H1 (cell line): ENCODE results near the gene PAXX. TPM values are rescaled to one million over a fixed set of nuclear protein-coding genes. Genes with fewer than 3 reads are reported as not detected.

Experiments used
- CTCF ChIA-PET: fragments of 300-600 bp; sonication (Branson Sonifier 250); formaldehyde crosslinking; loops from one replicate; lab custom pipeline; 2021; ENCODE audit not compliant: partially characterized antibody; lab: Charles Lee
- POLR2A ChIA-PET: fragments of 300-600 bp; sonication (Branson Sonifier 250); formaldehyde crosslinking; loops from one replicate; lab custom pipeline; 2021; ENCODE audit warnings: inconsistent platforms; ENCODE audit not compliant: partially characterized antibody; lab: Charles Lee
- DNase-seq, 2 experiments: peaks; one replicate each; pipeline versions ENCODE4 v3.0.0 to v3.0.0-alpha.2; 2010 to 2022; ENCODE audit warnings: low spot score in 2 of 2, low read depth in 1 of 2, mixed read lengths in 1 of 2
- FAIRE-seq: peaks from 2 replicates; lab custom pipeline; 2011; peaks lifted over from hg19 to GRCh38; lab: Jason Lieb, UNC
- H2AFZ ChIP-seq: 2 replicates; pipeline ENCODE4 v1.8.1; 2012; ENCODE audit warnings: low read length, inconsistent platforms
- H2AK5ac ChIP-seq: 2 replicates; pipeline ENCODE4 v1.6.1; 2013; ENCODE audit warnings: low read depth, low read length
- H2BK120ac ChIP-seq: replicated peaks from 2 replicates; pipeline ENCODE3; 2013; ENCODE audit warnings: low read depth, low read length, inconsistent platforms
- H2BK12ac ChIP-seq: 2 replicates; pipeline ENCODE4 v1.6.1; 2013; ENCODE audit warnings: low read depth, low read length
- H2BK15ac ChIP-seq: 2 replicates; pipeline ENCODE4 v1.6.1; 2013; ENCODE audit warnings: low read length
- H2BK20ac ChIP-seq: 2 replicates; pipeline ENCODE4 v1.6.1; 2013; ENCODE audit warnings: low read length
- H2BK5ac ChIP-seq: 2 replicates; pipeline ENCODE4 v1.6.1; 2013; ENCODE audit warnings: low read depth, low read length
- H3K14ac ChIP-seq: 2 replicates; pipeline ENCODE4 v1.6.1; 2013; ENCODE audit warnings: inconsistent platforms; ENCODE audit not compliant: insufficient read length
- H3K18ac ChIP-seq: 2 replicates; pipeline ENCODE4 v1.6.1; 2013; ENCODE audit warnings: low read length; ENCODE audit errors: extremely low read depth
- H3K23ac ChIP-seq: 2 replicates; pipeline ENCODE4 v1.6.1; 2013; ENCODE audit warnings: inconsistent platforms; ENCODE audit not compliant: insufficient read length
- H3K23me2 ChIP-seq: 2 replicates; pipeline ENCODE4 v1.6.1; 2013; ENCODE audit warnings: low read depth, low read length
- H3K27ac ChIP-seq: 2 replicates; pipeline ENCODE4 v1.6.1; 2011; ENCODE audit warnings: low read depth, low read length, inconsistent platforms
- H3K27me3 ChIP-seq, 4 experiments: replicated peaks in 1 of 4; 1 replicate in 1 of 4; 2 replicates in 3 of 4; pipeline versions ENCODE4 v1.6.1 to v1.8.1; 2011 to 2013; ENCODE audit warnings: low read length in 3 of 4, mild to moderate bottlenecking in 3 of 4, inconsistent platforms in 2 of 4, mixed read lengths in 2 of 4, moderate library complexity in 1 of 4; ENCODE audit not compliant: control insufficient read depth in 3 of 4, insufficient read depth in 3 of 4; ENCODE audit errors: extremely low read depth in 1 of 4
- H3K36me3 ChIP-seq, 4 experiments: 2 replicates each; pipeline versions ENCODE4 v1.6.1 to v1.8.1; 2011 to 2013; ENCODE audit warnings: mild to moderate bottlenecking in 4 of 4, low read length in 3 of 4, moderate library complexity in 2 of 4, control low read depth in 1 of 4, inconsistent platforms in 1 of 4; ENCODE audit not compliant: insufficient read depth in 4 of 4, control insufficient read depth in 2 of 4
- H3K4ac ChIP-seq: replicated peaks from 2 replicates; pipeline ENCODE3; 2013; ENCODE audit warnings: low read length, low read depth, mixed read lengths, inconsistent platforms; ENCODE audit not compliant: insufficient read length
- H3K4me1 ChIP-seq, 4 experiments: replicated peaks in 1 of 4; 1 replicate in 1 of 4; 2 replicates in 3 of 4; pipeline versions ENCODE4 v1.6.1 to v1.8.1; 2011 to 2013; ENCODE audit warnings: low read length in 3 of 4, inconsistent platforms in 2 of 4, mixed read lengths in 1 of 4; ENCODE audit not compliant: insufficient read depth in 4 of 4, control insufficient read depth in 3 of 4
- H3K4me2 ChIP-seq, 2 experiments: 2 replicates each; pipeline versions ENCODE4 v1.6.1 to v1.8.1; 2011 to 2013; ENCODE audit warnings: low read depth in 2 of 2, low read length in 2 of 2, control low read depth in 1 of 2, inconsistent platforms in 1 of 2, mild to moderate bottlenecking in 1 of 2; ENCODE audit not compliant: insufficient read depth in 1 of 2
- H3K4me3 ChIP-seq, 4 experiments: fragments of 200-600, 300-600 bp in 1 of 4; sonication (generic), shearing (Covaris generic), sonication (Bioruptor Twin) in 1 of 4; 2 replicates each; pipeline versions ENCODE4 v1.5.1 to v1.8.1; 2011 to 2016; ENCODE audit warnings: low read length in 4 of 4, low read depth in 3 of 4, control low read depth in 2 of 4, inconsistent platforms in 2 of 4, mild to moderate bottlenecking in 2 of 4, mixed read lengths in 1 of 4, moderate library complexity in 1 of 4; ENCODE audit not compliant: insufficient read depth in 2 of 4; ENCODE audit errors: extremely low read depth in 1 of 4
- H3K56ac ChIP-seq: replicated peaks from 2 replicates; pipeline ENCODE3; 2013; ENCODE audit warnings: low read depth, mild to moderate bottlenecking, mixed read lengths, low read length, inconsistent platforms; ENCODE audit not compliant: insufficient read length
- H3K79me1 ChIP-seq: 2 replicates; pipeline ENCODE4 v1.6.1; 2013; ENCODE audit warnings: low read depth, low read length, control low read depth
- H3K79me2 ChIP-seq, 2 experiments: 2 replicates each; pipeline versions ENCODE4 v1.6.1 to v1.8.1; 2012 to 2013; ENCODE audit warnings: low read length in 2 of 2, mild to moderate bottlenecking in 2 of 2, inconsistent platforms in 1 of 2; ENCODE audit not compliant: insufficient read depth in 2 of 2, control insufficient read depth in 1 of 2
- H3K9ac ChIP-seq, 4 experiments: replicated peaks in 1 of 4; 1 replicate in 1 of 4; 2 replicates in 3 of 4; pipeline versions ENCODE4 v1.6.1 to v1.8.1; 2011 to 2013; ENCODE audit warnings: low read depth in 3 of 4, low read length in 3 of 4, control low read depth in 2 of 4, mild to moderate bottlenecking in 2 of 4, moderate library complexity in 2 of 4, inconsistent platforms in 1 of 4; ENCODE audit errors: extremely low read depth in 1 of 4
- H3K9me3 ChIP-seq, 2 experiments: 2 replicates each; pipeline versions ENCODE4 v1.6.1 to v1.8.1; 2012 to 2013; ENCODE audit warnings: mild to moderate bottlenecking in 2 of 2, moderate library complexity in 2 of 2, control low read depth in 1 of 2, inconsistent platforms in 1 of 2, low read depth in 1 of 2, low read length in 1 of 2, mixed read lengths in 1 of 2; ENCODE audit not compliant: insufficient read depth in 2 of 2
- H4K20me1 ChIP-seq, 2 experiments: replicated peaks in 1 of 2; 2 replicates each; pipeline versions ENCODE3 to v1.8.1; 2011 to 2013; ENCODE audit warnings: inconsistent platforms in 2 of 2, low read length in 2 of 2, mild to moderate bottlenecking in 1 of 2; ENCODE audit not compliant: insufficient read depth in 2 of 2, control insufficient read depth in 1 of 2
- H4K5ac ChIP-seq: 2 replicates; pipeline ENCODE4 v1.6.1; 2013; ENCODE audit warnings: low read length, low read depth, mixed read lengths, inconsistent platforms; ENCODE audit not compliant: insufficient read length
- H4K8ac ChIP-seq: 2 replicates; pipeline ENCODE4 v1.8.0; 2013; ENCODE audit warnings: mild to moderate bottlenecking, moderate library complexity, low read length, inconsistent platforms; ENCODE audit not compliant: insufficient read depth; ENCODE audit errors: extremely low read depth
- H4K91ac ChIP-seq: replicated peaks from 2 replicates; pipeline ENCODE3; 2013; ENCODE audit warnings: low read length, mixed read lengths, inconsistent platforms; ENCODE audit not compliant: insufficient read length
- HDAC2 ChIP-seq, 2 experiments: fragments of 300-600 bp in 1 of 2; sonication (generic) in 1 of 2; IDR thresholded peaks; 2 replicates each; pipeline ENCODE4 v1.6.1; 2011 to 2012; ENCODE audit warnings: low read depth in 2 of 2, low read length in 2 of 2, mild to moderate bottlenecking in 2 of 2, moderate library complexity in 2 of 2, borderline replicate concordance in 1 of 2, inconsistent platforms in 1 of 2
- RBBP5 ChIP-seq: IDR thresholded peaks from 2 replicates; pipeline ENCODE4 v1.7.1; 2012; ENCODE audit warnings: low read depth, mild to moderate bottlenecking, inconsistent platforms, low read length, moderate library complexity, borderline replicate concordance
- WGBS, 2 experiments: shearing (Covaris generic) in 1 of 2; methylation state at CpG; one replicate each; pipeline versions ENCODE4 v1.1.6 to v1.1.7; 2013 to 2015; ENCODE audit warnings: low lambda C conversion rate in 2 of 2, mixed read lengths in 2 of 2, inconsistent platforms in 1 of 2, low coverage in 1 of 2, missing lambda C conversion rate in 1 of 2; ENCODE audit not compliant: insufficient replicate concordance in 2 of 2, insufficient coverage in 1 of 2, insufficient read length in 1 of 2; ENCODE audit errors: extremely low coverage in 1 of 2, missing lambda C conversion rate in 1 of 2; 5-methylcytosine and 5-hydroxymethylcytosine counted together
- polyA plus RNA-seq, 7 experiments: library from polyadenylated mRNA; depleted of rRNA in 3 of 7; stranded (reverse) in 5 of 7; unstranded in 2 of 7; fragments of >200 nt in 5 of 7; fragments of 200-250 nt in 2 of 7; gene quantifications; 1 replicate in 5 of 7; 2 replicates in 1 of 7; 4 replicates in 1 of 7; pipeline versions ENCODE4 v1.2.1 to v1.2.3, GENCODE V29; 2011 to 2013; ENCODE audit warnings: missing spikeins in 2 of 7, mixed read lengths in 2 of 7
- total RNA-seq: library from RNA; stranded (reverse); fragmentation: NEBNext Ultra II Directional; extraction: Animal tissue kit (Norgen Biotek cat#: 25700); gene quantifications from 2 replicates; pipeline ENCODE4 v1.2.1, GENCODE V29; 2021
- TF ChIP-seq, protein P1 (sequence below): IDR thresholded peaks from 2 replicates; pipeline ENCODE4 v1.6.1; 2012; ENCODE audit warnings: inconsistent platforms

The PAXX gene
- total and polyA plus RNA-seq, 2 of the 8 experiments (the other 6 are each of a cell fraction or from before 2014, with no cell fraction given) = 43.4 to 45.9 TPM

DNA sequence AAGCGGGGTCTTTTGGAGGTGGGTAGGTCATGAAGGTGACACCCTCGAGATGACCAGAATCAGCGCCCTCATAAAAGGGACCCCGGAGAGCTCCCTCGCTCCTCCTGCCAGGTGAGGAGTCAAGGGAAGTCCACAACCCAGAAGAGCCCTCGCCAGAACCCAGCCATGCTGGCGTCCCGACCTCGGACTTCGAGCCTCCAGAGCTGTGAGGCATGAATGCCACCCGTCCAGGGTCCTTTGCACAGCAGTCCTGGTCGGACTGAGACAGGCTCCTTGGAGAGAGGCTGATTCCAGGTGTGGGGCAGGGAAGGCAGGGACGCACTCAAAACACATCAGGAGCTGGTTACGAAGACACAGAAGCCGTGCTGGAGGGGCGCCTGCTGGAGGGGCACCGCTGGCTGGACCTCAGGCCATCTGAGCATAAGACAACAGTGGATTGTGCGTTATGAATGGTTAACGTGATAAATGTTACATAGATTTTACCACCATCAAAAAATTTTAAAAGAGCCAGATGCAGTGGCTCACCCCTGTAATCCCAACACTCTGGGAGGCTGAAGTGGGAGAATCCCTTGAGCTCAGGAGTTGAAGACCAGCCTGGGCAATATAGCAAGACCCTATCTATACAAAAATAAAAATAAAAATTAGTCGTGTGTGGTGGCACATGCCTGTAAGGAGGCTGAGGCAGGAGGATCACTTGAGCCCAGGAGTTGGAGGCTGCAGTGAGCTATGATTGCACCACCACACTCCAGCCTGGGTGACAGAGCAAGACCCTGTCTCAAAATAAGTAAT lies 9.8 kb downstream of the PAXX start:
- Histone ChIP-seq H4K91ac (no peak overlapping the region), H4K20me1 (no peaks in the 10 kb centered on the region), H3K4ac (no peak overlapping the region), H3K27ac (no peak overlapping the region), H3K79me2 (no peaks in the 10 kb centered on the region), H3K14ac (no peak overlapping the region)
- TF ChIP-seq, protein P1, sequence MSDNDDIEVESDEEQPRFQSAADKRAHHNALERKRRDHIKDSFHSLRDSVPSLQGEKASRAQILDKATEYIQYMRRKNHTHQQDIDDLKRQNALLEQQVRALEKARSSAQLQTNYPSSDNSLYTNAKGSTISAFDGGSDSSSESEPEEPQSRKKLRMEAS = no peak
- TF ChIP-seq HDAC2 (IDR thresholded peaks at IDR 0.05; ENCODE audit: borderline replicate concordance in 1 of 2, low read depth in 2 of 2, low read length in 2 of 2) (no peak), RBBP5 (no peak)
- TF ChIP-seq, all 59 proteins: peak for 0
- FAIRE-seq = no peak
- ChIA-PET CTCF (interaction anchor here (0.6 to 3.5 kb wide), 10 partner anchors 19 to 214 kb away, joined by 3 to 21 read pairs (median 6); partner anchors contain the start of gene DPP7), POLR2A (no interaction called here)
- H2AFZ ChIP-seq = no peak overlapping the region
- H2BK15ac ChIP-seq = no peak overlapping the region
- peaks cover 0 to 6% (median 4%) of the 10 kb centered on the region in 4 experiments; a peak in 6 of 7 replicates for H3K4me1 ChIP-seq
- H2BK12ac ChIP-seq = no peak overlapping the region
- 87% methylated on average over 15 of the region's 20 CpGs; no CpG with 5 or more reads in 1 of the 2 experiments for WGBS, 2 experiments
- H3K56ac ChIP-seq = no peak overlapping the region
- H2BK20ac ChIP-seq = no peak overlapping the region
- no peak overlapping the region for H3K9ac ChIP-seq
- H2AK5ac ChIP-seq = no peak overlapping the region
- H3K9me3 ChIP-seq = peaks cover 0 to 10% of the 10 kb centered on the region in 2 experiments; a peak in 1 of 4 replicates
- no peaks in the 10 kb centered on the region for H3K79me1 ChIP-seq
- no peak overlapping the region for H4K8ac ChIP-seq
- no peak overlapping the region for H4K5ac ChIP-seq
- H3K36me3 ChIP-seq = no peaks in the 10 kb centered on the region
- H3K4me3 ChIP-seq = no peak overlapping the region
- H3K4me2 ChIP-seq = no peak overlapping the region
- H2BK5ac ChIP-seq = no peak overlapping the region
- peaks cover 2% of the 10 kb centered on the region; the same call in 1 of the 2 replicates for H3K23me2 ChIP-seq
- H3K23ac ChIP-seq = no peak overlapping the region
- DNase-seq = no peak
- H3K27me3 ChIP-seq = no peaks in the 10 kb centered on the region; a peak in 1 of 7 replicates
- H2BK120ac ChIP-seq = no peak overlapping the region
- no peak overlapping the region for H3K18ac ChIP-seq
